GM23338 (cell line): ENCODE data around the gene CCDC157. TPM values are rescaled to one million over a fixed set of nuclear protein-coding genes. Genes with fewer than 3 reads are reported as not detected.

Experiments
- ATAC-seq: fragments of 200-7000 bp; cut with Tn5 transposase; 3 replicates; pipeline ENCODE4 v1.9.1; 2020
- DNase-seq: peaks from one replicate; pipeline ENCODE4 v3.0.0-alpha.2; 2015; ENCODE audit warnings: low spot score
- H2AFZ ChIP-seq: fragments of 200-600 bp; sonication (generic); 2 replicates; pipeline ENCODE4 v1.8.0; 2016; ENCODE audit warnings: antibody characterized with exemption, mild to moderate bottlenecking, moderate library complexity
- H3F3A ChIP-seq: fragments of 200-600 bp; sonication (generic); replicated peaks from 2 replicates; pipeline ENCODE4 v1.8.0; 2017; ENCODE audit warnings: antibody characterized with exemption, mixed run types, low read depth
- H3K27ac ChIP-seq: fragments of 200-600 bp; sonication (generic); 2 replicates; pipeline ENCODE4 v1.6.1; 2016; ENCODE audit warnings: low read depth
- H3K27me3 ChIP-seq: fragments of 200-600 bp; sonication (generic); 2 replicates; pipeline ENCODE4 v1.8.0; 2016; ENCODE audit warnings: mild to moderate bottlenecking, mixed run types, moderate library complexity; ENCODE audit not compliant: insufficient read depth
- H3K36me3 ChIP-seq: fragments of 200-600 bp; sonication (generic); 2 replicates; pipeline ENCODE4 v1.8.0; 2016; ENCODE audit warnings: mild to moderate bottlenecking; ENCODE audit not compliant: insufficient read depth
- H3K4me1 ChIP-seq: fragments of 200-600 bp; sonication (generic); 2 replicates; pipeline ENCODE4 v1.8.0; 2016; ENCODE audit warnings: mild to moderate bottlenecking, moderate library complexity; ENCODE audit not compliant: insufficient read depth
- H3K4me2 ChIP-seq: fragments of 200-600 bp; sonication (generic); 2 replicates; pipeline ENCODE4 v1.7.1; 2017; ENCODE audit warnings: mixed run types
- H3K4me3 ChIP-seq: fragments of 200-600 bp; sonication (generic); 2 replicates; pipeline ENCODE4 v1.6.1; 2016; ENCODE audit warnings: mixed run types
- H3K79me2 ChIP-seq: fragments of 200-600 bp; sonication (generic); replicated peaks from 2 replicates; pipeline ENCODE4 v1.8.0; 2017; ENCODE audit warnings: mild to moderate bottlenecking; ENCODE audit not compliant: insufficient read depth
- H3K9me2 ChIP-seq: fragments of 200-600 bp; sonication (generic); 2 replicates; pipeline ENCODE4 v1.8.0; 2017; ENCODE audit not compliant: insufficient read depth
- H4K20me1 ChIP-seq: fragments of 200-600 bp; sonication (generic); replicated peaks from 2 replicates; pipeline ENCODE4 v1.8.0; 2017; ENCODE audit warnings: mild to moderate bottlenecking; ENCODE audit not compliant: insufficient read depth
- H3K27ac Mint-ChIP-seq: 2 replicates; pipeline ENCODE4 v1.8.0; 2020; ENCODE audit warnings: inconsistent platforms, mild to moderate bottlenecking, moderate library complexity, mixed read lengths
- H3K27me3 Mint-ChIP-seq: 3 replicates; pipeline ENCODE4 v1.8.0; 2022; ENCODE audit warnings: low read depth, mild to moderate bottlenecking, moderate library complexity, mixed read lengths, inconsistent platforms; ENCODE audit not compliant: insufficient read depth, poor library complexity
- H3K36me3 Mint-ChIP-seq: 3 replicates; pipeline ENCODE4 v1.8.0; 2021; ENCODE audit warnings: low read depth, mild to moderate bottlenecking, inconsistent platforms, moderate library complexity, mixed read lengths
- H3K4me1 Mint-ChIP-seq: 3 replicates; pipeline ENCODE4 v1.8.0; 2020; ENCODE audit warnings: mild to moderate bottlenecking, inconsistent platforms, mixed read lengths
- H3K4me3 Mint-ChIP-seq: 3 replicates; pipeline ENCODE4 v1.8.0; 2021; ENCODE audit warnings: moderate library complexity, mild to moderate bottlenecking, inconsistent platforms, mixed read lengths
- H3K9me3 Mint-ChIP-seq: 3 replicates; pipeline ENCODE4 v1.8.0; 2020; ENCODE audit warnings: moderate library complexity, mild to moderate bottlenecking, inconsistent platforms, mixed read lengths
- CREB1 ChIP-seq: fragments of 250-450 bp; sonication (Bioruptor Pico); IDR thresholded peaks from 2 replicates; pipeline ENCODE4 v1.5.0; 2020; ENCODE audit warnings: low read depth, mild to moderate bottlenecking, moderate library complexity
- ETS1 ChIP-seq: IDR thresholded peaks from 2 replicates; pipeline ENCODE4 v1.6.1; 2016; ENCODE audit warnings: antibody characterized with exemption
- EZH2 ChIP-seq: fragments of 200-600 bp; sonication (generic); IDR thresholded peaks from one replicate; pipeline ENCODE4 v1.8.0; 2017; ENCODE audit warnings: antibody characterized with exemption, mild to moderate bottlenecking, low read depth; ENCODE audit not compliant: unreplicated experiment
- EZH2phosphoT487 ChIP-seq: fragments of 200-600 bp; sonication (generic); IDR thresholded peaks from one replicate; pipeline ENCODE4 v1.8.1; 2018; ENCODE audit warnings: antibody characterized with exemption; ENCODE audit not compliant: unreplicated experiment
- JUNB ChIP-seq: IDR thresholded peaks from one replicate; pipeline ENCODE4 v1.6.1; 2016; ENCODE audit warnings: antibody characterized with exemption; ENCODE audit not compliant: unreplicated experiment
- NANOG ChIP-seq: IDR thresholded peaks from 2 replicates; pipeline ENCODE4 v1.6.1; 2016; ENCODE audit warnings: antibody characterized with exemption, borderline replicate concordance
- POLR2AphosphoS5 ChIP-seq: IDR thresholded peaks from 2 replicates; pipeline ENCODE4 v1.6.1; 2016; ENCODE audit warnings: antibody characterized with exemption, low read depth
- STAT1 ChIP-seq: IDR thresholded peaks from one replicate; pipeline ENCODE4 v1.6.1; 2016; ENCODE audit warnings: antibody characterized with exemption; ENCODE audit not compliant: unreplicated experiment
- ZNF114 ChIP-seq: fragments of 250-450 bp; sonication (Bioruptor Pico); IDR thresholded peaks from 2 replicates; pipeline ENCODE4 v1.5.0; 2020; ENCODE audit warnings: mild to moderate bottlenecking, moderate library complexity
- ZNF331 ChIP-seq: fragments of 250-450 bp; sonication (Bioruptor Pico); IDR thresholded peaks from 2 replicates; pipeline ENCODE4 v1.5.0; 2020; ENCODE audit warnings: low read depth, mild to moderate bottlenecking, moderate library complexity
- ZNF462 ChIP-seq: fragments of 250-450 bp; sonication (Bioruptor Pico); IDR thresholded peaks from 2 replicates; pipeline ENCODE4 v1.5.0; 2020; ENCODE audit warnings: mild to moderate bottlenecking, moderate library complexity
- polyA plus RNA-seq: library from polyadenylated mRNA; unstranded; fragments of >200 nt; fragmentation: Nextera tagmentation; extraction: Ambion mirVana; gene quantifications from 2 replicates; pipeline ENCODE4 v1.2.1, GENCODE V29; 2016
- total RNA-seq: library from RNA; depleted of rRNA; stranded (reverse); fragments of >200 nt; shearing (Covaris generic); gene quantifications from 2 replicates; pipeline ENCODE4 v1.2.3, GENCODE V29; 2014
- TF ChIP-seq, protein P1 (sequence below): IDR thresholded peaks from one replicate; pipeline ENCODE4 v1.6.1; 2018; ENCODE audit warnings: antibody characterized with exemption; ENCODE audit not compliant: unreplicated experiment

The CCDC157 gene
- total and polyA plus RNA-seq, 2 experiments from 2014 or later: 3.8 to 7.9 TPM

DNA sequence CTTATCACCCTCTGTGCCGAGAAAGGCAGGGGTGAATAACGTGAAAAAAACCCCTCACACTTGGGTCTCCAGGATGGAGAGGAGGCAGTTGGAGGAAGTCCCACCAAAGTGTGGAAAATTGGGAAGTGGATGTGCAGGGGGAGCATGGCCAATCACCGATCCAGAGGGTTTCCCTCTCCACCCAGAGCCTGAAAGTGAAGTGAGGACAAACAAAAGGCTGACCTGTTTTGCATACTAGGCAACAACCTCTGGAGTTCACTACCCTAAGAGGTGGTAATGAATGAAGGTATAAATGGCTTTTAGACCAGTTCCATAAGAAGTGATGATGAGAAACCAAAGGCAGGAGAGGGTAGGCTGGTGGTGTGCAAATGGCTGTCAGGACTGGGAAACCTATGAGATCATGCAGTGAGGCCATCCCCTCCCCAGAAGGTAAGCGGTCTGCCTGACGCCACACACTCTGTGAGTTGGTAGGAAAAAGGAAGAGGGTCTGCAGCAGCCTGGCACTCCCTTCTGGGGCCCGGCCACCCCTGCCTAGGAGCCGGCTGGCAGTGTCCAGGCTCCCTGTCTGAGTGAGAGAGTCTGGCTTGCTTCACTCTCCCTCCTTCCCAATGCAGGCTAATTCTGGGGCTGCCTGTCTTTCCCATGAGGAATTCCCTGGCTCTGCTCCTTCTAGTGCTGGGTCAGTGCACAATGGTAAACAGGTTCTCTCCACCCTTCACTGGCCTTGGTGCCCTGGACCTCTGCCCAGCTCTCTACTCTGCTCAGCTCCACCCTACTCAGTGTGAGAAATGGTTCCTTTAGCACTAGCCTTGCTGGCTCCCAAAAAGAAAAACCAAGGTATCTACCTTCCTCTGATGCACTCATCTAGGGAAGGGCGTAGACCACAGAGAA, 45.7 kb upstream of the CCDC157 start:
- H3K4me3 Mint-ChIP-seq: no peak overlapping the region
- H3K36me3 Mint-ChIP-seq: no peaks in the 10 kb centered on the region
- Histone ChIP-seq H3K27ac (no peak overlapping the region), H4K20me1 (peaks cover 3% of the 10 kb centered on the region), H3K79me2 (no peaks in the 10 kb centered on the region), H3F3A (no peaks in the 10 kb centered on the region), H3K4me1 (peaks cover 4% of the 10 kb centered on the region; the same call in 1 of the 2 replicates), H3K4me3 (no peak overlapping the region), H3K27me3 (no peaks in the 10 kb centered on the region), H3K9me2 (no peaks in the 10 kb centered on the region), H3K36me3 (no peaks in the 10 kb centered on the region), H2AFZ (no peak overlapping the region), H3K4me2 (0 out of 2 replicates have a peak overlapping the region, but pooled peaks have one; percentile 6)
- H3K27ac Mint-ChIP-seq: no peak overlapping the region
- no peak for DNase-seq
- TF ChIP-seq ZNF114: no peak
- TF ChIP-seq ZNF331: no peak
- no peak for TF ChIP-seq ZNF462 (CRISPR knock-in tag)
- no peak for TF ChIP-seq JUNB
- no peak for TF ChIP-seq ETS1
- TF ChIP-seq STAT1: no peak
- TF ChIP-seq, protein P1, sequence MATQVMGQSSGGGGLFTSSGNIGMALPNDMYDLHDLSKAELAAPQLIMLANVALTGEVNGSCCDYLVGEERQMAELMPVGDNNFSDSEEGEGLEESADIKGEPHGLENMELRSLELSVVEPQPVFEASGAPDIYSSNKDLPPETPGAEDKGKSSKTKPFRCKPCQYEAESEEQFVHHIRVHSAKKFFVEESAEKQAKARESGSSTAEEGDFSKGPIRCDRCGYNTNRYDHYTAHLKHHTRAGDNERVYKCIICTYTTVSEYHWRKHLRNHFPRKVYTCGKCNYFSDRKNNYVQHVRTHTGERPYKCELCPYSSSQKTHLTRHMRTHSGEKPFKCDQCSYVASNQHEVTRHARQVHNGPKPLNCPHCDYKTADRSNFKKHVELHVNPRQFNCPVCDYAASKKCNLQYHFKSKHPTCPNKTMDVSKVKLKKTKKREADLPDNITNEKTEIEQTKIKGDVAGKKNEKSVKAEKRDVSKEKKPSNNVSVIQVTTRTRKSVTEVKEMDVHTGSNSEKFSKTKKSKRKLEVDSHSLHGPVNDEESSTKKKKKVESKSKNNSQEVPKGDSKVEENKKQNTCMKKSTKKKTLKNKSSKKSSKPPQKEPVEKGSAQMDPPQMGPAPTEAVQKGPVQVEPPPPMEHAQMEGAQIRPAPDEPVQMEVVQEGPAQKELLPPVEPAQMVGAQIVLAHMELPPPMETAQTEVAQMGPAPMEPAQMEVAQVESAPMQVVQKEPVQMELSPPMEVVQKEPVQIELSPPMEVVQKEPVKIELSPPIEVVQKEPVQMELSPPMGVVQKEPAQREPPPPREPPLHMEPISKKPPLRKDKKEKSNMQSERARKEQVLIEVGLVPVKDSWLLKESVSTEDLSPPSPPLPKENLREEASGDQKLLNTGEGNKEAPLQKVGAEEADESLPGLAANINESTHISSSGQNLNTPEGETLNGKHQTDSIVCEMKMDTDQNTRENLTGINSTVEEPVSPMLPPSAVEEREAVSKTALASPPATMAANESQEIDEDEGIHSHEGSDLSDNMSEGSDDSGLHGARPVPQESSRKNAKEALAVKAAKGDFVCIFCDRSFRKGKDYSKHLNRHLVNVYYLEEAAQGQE: no peak
- TF ChIP-seq NANOG: no peak
- TF ChIP-seq POLR2AphosphoS5: no peak
- TF ChIP-seq EZH2phosphoT487: no peak
- no peak for TF ChIP-seq EZH2
- TF ChIP-seq CREB1 (CRISPR knock-in tag): no peak
- H3K4me1 Mint-ChIP-seq: peaks cover 11% of the 10 kb centered on the region
- peak; percentile 54 for ATAC-seq
- no peaks in the 10 kb centered on the region for H3K9me3 Mint-ChIP-seq
- peaks cover 3% of the 10 kb centered on the region for H3K27me3 Mint-ChIP-seq
